Fibroblast of lung (primary cell): ENCODE results near the gene DKK2.

ENCODE experiments used
- CTCF ChIP-seq, 2 donors: IDR thresholded peaks in 1 of 2; conservative IDR thresholded peaks in 1 of 2; 1 replicate in 1 of 2; 2 replicates in 1 of 2; pipeline ENCODE4 v1.5.1; 2011 to 2012; ENCODE audit warnings: low read length in 2 of 2, control low read depth in 1 of 2, inconsistent platforms in 1 of 2, low read depth in 1 of 2, mild to moderate bottlenecking in 1 of 2
- EZH2 ChIP-seq: IDR thresholded peaks from 2 replicates; pipeline ENCODE4 v1.5.1; 2012; ENCODE audit warnings: low read length, control low read depth, mild to moderate bottlenecking; ENCODE audit errors: missing control alignments

GRCh38 chr4:107071108-107071507 lies 35.0 kb upstream of the DKK2 start:
- TF ChIP-seq CTCF (conservative IDR thresholded peaks at IDR 0.05 in 1 of 2, IDR thresholded peaks at IDR 0.05 in 1 of 2; ENCODE audit: low read depth in 1 of 2, low read length in 2 of 2) (no peak), EZH2 (no peak)
